ENCODE results near the gene IQGAP2. TPM values are rescaled to one million over a fixed set of nuclear protein-coding genes. Genes with fewer than 3 reads are reported as not detected.

The IQGAP2 gene
- total and polyA plus RNA-seq, 2 of the 8 experiments (the other 6 are each of a cell fraction or from before 2014, with no cell fraction given), result 19.7 to 66.0 TPM

DNA sequence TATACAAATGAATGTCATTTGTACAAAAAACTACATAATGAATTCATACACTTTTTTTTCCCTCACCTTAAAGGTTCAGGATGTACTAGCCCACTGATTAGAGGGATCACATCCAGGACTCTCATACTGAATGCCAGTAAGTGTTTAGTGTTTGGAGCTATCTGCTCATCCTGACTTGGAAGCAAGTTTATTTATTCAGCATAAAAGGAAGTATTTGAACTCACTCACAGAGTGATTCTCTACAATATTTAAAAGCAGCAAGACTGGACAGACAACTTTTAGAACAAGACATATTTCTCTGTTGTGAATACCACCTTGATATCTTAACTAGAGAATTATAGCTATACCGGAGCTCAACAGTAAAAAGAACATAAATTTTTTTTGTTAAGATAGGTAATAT is 14.8 kb upstream of the IQGAP2 start:
- no peaks in the 10 kb centered on the region for H3K9me3 ChIP-seq (ENCODE audit: insufficient read depth in 2 of 2, low read depth in 1 of 2, low read length in 1 of 2)
- H3K14ac ChIP-seq (ENCODE audit: insufficient read length), result no peak overlapping the region
- H3K23me2 ChIP-seq (ENCODE audit: low read depth, low read length), result no peaks in the 10 kb centered on the region
- H3K4me3 ChIP-seq (ENCODE audit: extremely low read depth in 1 of 4, insufficient read depth in 2 of 4, low read depth in 3 of 4, low read length in 4 of 4), result no peak overlapping the region
- TF ChIP-seq SIRT6 (IDR thresholded peaks at IDR 0.05; ENCODE audit: low read length) (no peak), TCF12 (IDR thresholded peaks at IDR 0.05; ENCODE audit: low read depth, low read length) (no peak), CBX8 (IDR thresholded peaks at IDR 0.05; ENCODE audit: borderline replicate concordance, low read depth, low read length) (no peak), PHF8 (conservative IDR thresholded peaks at IDR 0.05; ENCODE audit: low read depth, low read length) (no peak)
- no peak overlapping the region for H3K9ac ChIP-seq (replicated peaks in 1 of 4; ENCODE audit: extremely low read depth in 1 of 4, low read depth in 3 of 4, low read length in 3 of 4)
- H4K20me1 ChIP-seq (replicated peaks in 1 of 2; ENCODE audit: control insufficient read depth in 1 of 2, insufficient read depth in 2 of 2, low read length in 2 of 2), result no peaks in the 10 kb centered on the region
- H2BK20ac ChIP-seq (ENCODE audit: low read length), result no peak overlapping the region
- no peak overlapping the region for H3K4me2 ChIP-seq (ENCODE audit: insufficient read depth in 1 of 2, low read depth in 2 of 2, low read length in 2 of 2)
- no peaks in the 10 kb centered on the region for H3K36me3 ChIP-seq (ENCODE audit: control insufficient read depth in 2 of 4, insufficient read depth in 4 of 4, low read length in 3 of 4)
- H4K5ac ChIP-seq (ENCODE audit: insufficient read length, low read depth, low read length), result no peak overlapping the region
- no peak overlapping the region for H3K4ac ChIP-seq (replicated peaks; ENCODE audit: insufficient read length, low read depth, low read length)
- no peak overlapping the region for H2BK15ac ChIP-seq (ENCODE audit: low read length)
- H3K23ac ChIP-seq (ENCODE audit: insufficient read length), result no peak overlapping the region
- no peaks in the 10 kb centered on the region for H3K27me3 ChIP-seq (replicated peaks in 1 of 4; ENCODE audit: control insufficient read depth in 3 of 4, extremely low read depth in 1 of 4, insufficient read depth in 3 of 4, low read length in 3 of 4)
- no peak overlapping the region for H2BK12ac ChIP-seq (ENCODE audit: low read depth, low read length)
- DNase-seq (ENCODE audit: low read depth in 1 of 2, low spot score in 2 of 2) (no peak), FAIRE-seq (no peak)
- no peak overlapping the region for H3K27ac ChIP-seq (ENCODE audit: low read depth, low read length)
- H4K91ac ChIP-seq (replicated peaks; ENCODE audit: insufficient read length, low read length), result no peak overlapping the region
- no peak overlapping the region for H2BK5ac ChIP-seq (ENCODE audit: low read depth, low read length)
- 91% methylated on average over 1 of the region's 1 CpG; no CpG with 5 or more reads in 1 of the 2 experiments for WGBS, 2 experiments (ENCODE audit: extremely low coverage in 1 of 2, insufficient coverage in 1 of 2, insufficient read length in 1 of 2, insufficient replicate concordance in 2 of 2, low coverage in 1 of 2, low lambda C conversion rate in 2 of 2, missing lambda C conversion rate in 1 of 2)
- no peak overlapping the region for H2AK5ac ChIP-seq (ENCODE audit: low read depth, low read length)
- ChIA-PET CTCF (ENCODE audit: partially characterized antibody) (interaction anchor here (0.5 to 2.5 kb wide), 7 partner anchors 12 to 180 kb away, joined by 3 to 10 read pairs (median 3); partner anchors contain the start of gene IQGAP2), POLR2A (ENCODE audit: partially characterized antibody) (no interaction called here)
- H3K18ac ChIP-seq (ENCODE audit: extremely low read depth, low read length), result no peak overlapping the region
- no peaks in the 10 kb centered on the region for H3K79me2 ChIP-seq (ENCODE audit: control insufficient read depth in 1 of 2, insufficient read depth in 2 of 2, low read length in 2 of 2)
- H2AFZ ChIP-seq (ENCODE audit: low read length), result no peak overlapping the region
- H4K8ac ChIP-seq (ENCODE audit: extremely low read depth, insufficient read depth, low read length), result no peak overlapping the region
- H2BK120ac ChIP-seq (replicated peaks; ENCODE audit: low read depth, low read length), result no peak overlapping the region
- H3K56ac ChIP-seq (replicated peaks; ENCODE audit: insufficient read length, low read depth, low read length), result no peak overlapping the region
- peaks cover 0 to 5% (median 4%) of the 10 kb centered on the region in 4 experiments; a peak in 4 of 7 replicates for H3K4me1 ChIP-seq (replicated peaks in 1 of 4; ENCODE audit: control insufficient read depth in 3 of 4, insufficient read depth in 4 of 4, low read length in 3 of 4)
- H3K79me1 ChIP-seq (ENCODE audit: low read depth, low read length), result no peaks in the 10 kb centered on the region

All from H1 (cell line).